NT2/D1 (cell line): ENCODE measurements around the gene ALG9.

Experiments
- SUZ12 ChIP-seq: IDR thresholded peaks from 2 replicates; pipeline ENCODE4 v1.6.1; 2011; ENCODE audit not compliant: insufficient read length, insufficient read depth; ENCODE audit errors: extremely low read depth
- ZNF274 ChIP-seq: IDR thresholded peaks from 2 replicates; pipeline ENCODE4 v1.6.1; 2011; ENCODE audit warnings: mild to moderate bottlenecking, low read depth, low read length

- TF ChIP-seq SUZ12 (no peak), ZNF274 (no peak)
Observed at GRCh38 chr11:111748035-111748804, 123.2 kb downstream of the ALG9 start.
